GM20000 (cell line): ENCODE data around the gene SLC35D3.

Experiments used
- DNase-seq: peaks from one replicate; pipeline ENCODE4 v3.0.0; 2012; ENCODE audit warnings: low spot score
- CTCF ChIP-seq: IDR thresholded peaks from 2 replicates; pipeline ENCODE4 v1.5.1; 2012; ENCODE audit warnings: mild to moderate bottlenecking, control low read depth; ENCODE audit errors: extremely low read depth, missing control alignments

Gene SLC35D3

GRCh38 chr6:136960781-136961180, 38.7 kb downstream of the SLC35D3 start:
- no peak for DNase-seq
- no peak for TF ChIP-seq CTCF

DNA sequence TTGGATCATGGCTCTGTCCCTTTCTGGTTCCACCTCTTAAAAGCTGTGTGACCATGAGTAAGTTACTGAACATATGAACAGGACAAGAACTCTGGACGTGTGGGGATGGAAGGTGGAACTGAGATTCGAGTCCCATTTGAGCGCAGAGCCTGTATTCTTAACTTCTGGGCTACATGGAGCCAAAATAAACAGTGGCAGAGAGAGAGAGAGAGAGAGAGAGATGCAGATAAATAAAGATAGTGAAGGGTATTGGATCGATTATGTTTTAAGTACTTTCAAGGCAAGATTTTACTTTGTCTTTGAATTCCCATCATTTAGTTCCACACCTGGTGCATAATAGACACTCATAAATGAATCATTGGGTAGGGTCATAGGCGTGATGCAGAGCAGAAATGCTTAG, 39.7 kb downstream of the SLC35D3 start:
- DNase-seq = no peak
- no peak for TF ChIP-seq CTCF

DNA sequence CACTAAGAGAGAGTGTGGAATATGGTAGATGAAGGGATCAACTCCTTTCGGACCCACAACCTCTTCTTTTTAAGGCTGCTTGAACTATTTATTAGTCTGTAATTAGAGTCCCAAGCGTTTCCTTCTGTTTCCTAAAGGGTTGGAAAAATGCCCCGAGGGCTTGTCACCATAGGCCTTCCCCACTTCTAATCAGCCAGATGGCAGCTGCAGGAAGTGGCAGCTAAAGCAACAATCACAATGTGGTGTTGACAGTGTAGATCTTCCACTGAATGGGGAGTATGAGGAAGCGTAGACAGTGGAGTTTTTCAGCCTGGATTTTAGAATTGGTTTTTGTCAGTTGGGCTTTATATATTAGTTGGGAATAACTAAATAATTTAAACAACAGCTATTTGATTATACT, 40.6 kb downstream of the SLC35D3 start:
- DNase-seq = no peak
- no peak for TF ChIP-seq CTCF

DNA sequence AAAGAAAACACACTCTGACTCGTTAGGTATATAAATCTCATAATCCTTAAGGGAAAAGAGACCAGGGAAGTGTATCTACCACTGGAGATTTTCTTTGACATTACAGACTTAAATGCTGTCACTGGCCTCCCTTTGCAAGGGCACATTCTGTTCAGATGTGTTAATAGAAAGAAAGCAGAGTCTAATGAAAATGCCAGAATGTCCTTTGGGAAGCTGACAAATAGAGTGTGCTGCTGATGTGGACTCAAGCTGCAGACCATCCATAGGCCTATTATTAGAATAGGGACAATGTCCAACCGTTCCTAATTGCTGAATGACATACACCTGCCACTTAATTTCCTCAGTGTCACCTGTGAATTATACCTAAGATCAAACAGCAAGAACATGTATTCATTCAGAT, 41.2 kb downstream of the SLC35D3 start:
- TF ChIP-seq CTCF = no peak
- DNase-seq = no peak

DNA sequence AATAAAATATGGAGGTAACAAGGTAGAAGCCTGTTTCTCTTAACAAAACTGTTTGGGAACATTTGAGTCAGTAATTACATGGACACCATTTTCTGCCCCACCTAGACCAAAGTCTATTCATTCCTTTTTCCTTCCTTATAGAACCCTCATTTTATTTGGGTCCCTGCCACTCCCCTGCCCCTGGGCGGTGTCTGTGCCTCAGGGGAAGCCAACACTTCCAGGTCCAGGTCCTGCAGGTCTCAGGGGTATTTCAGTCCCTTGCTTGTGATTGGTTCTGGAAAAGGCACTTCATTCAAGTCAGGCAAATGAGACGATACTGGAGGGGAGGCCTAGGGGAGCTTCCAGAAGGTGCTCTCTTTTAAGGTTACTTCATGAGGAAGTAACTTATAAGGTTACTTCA, 42.3 kb downstream of the SLC35D3 start:
- DNase-seq = no peak
- no peak for TF ChIP-seq CTCF

GRCh38 chr6:136967876-136968752, 46.0 kb downstream of the SLC35D3 start:
- TF ChIP-seq CTCF = peak; percentile 45
- DNase-seq = peak; percentile 86

GRCh38 chr6:136968837-136969236, 46.7 kb downstream of the SLC35D3 start:
- DNase-seq = no peak
- TF ChIP-seq CTCF = no peak
